ENCODE results near the gene FBXO44.

DNA sequence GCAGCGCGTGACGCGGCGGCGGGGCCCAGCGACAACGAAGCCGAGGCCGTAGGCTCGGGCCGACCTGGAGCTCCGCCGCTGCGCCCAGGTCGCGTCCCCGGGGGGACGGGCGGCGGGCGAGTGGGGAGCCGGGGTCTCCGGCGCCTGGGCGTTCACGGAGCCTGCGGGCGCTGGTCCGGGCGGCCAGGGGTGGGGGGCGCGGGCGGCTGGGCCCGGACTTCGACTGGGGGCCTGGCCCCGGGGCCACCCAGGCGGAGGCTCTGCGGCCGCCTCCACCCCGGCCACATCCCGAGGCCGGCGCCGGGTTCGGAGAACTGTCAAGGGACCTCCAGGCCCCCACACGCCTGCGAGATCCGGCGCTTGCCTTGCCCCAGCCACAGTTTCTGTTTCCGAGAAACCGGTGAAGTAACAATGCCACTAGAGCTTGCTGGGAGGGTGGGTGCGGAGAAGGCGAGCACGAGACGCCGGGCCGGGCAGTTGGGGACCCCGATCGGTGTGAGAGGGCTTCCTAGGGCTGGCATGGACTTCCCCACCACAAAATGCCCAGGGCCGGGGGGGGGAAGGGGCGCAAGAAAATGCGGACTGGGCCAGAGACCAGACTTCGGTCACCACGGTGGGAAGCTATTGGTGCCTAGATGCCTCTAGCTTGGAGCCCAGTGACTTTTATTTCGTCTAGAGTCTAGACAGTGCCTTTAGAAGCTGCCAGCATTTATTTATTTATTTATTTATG, 9.8 kb downstream of the FBXO44 start:
- TF ChIP-seq, protein P1, sequence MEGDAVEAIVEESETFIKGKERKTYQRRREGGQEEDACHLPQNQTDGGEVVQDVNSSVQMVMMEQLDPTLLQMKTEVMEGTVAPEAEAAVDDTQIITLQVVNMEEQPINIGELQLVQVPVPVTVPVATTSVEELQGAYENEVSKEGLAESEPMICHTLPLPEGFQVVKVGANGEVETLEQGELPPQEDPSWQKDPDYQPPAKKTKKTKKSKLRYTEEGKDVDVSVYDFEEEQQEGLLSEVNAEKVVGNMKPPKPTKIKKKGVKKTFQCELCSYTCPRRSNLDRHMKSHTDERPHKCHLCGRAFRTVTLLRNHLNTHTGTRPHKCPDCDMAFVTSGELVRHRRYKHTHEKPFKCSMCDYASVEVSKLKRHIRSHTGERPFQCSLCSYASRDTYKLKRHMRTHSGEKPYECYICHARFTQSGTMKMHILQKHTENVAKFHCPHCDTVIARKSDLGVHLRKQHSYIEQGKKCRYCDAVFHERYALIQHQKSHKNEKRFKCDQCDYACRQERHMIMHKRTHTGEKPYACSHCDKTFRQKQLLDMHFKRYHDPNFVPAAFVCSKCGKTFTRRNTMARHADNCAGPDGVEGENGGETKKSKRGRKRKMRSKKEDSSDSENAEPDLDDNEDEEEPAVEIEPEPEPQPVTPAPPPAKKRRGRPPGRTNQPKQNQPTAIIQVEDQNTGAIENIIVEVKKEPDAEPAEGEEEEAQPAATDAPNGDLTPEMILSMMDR (IDR thresholded peaks at IDR 0.05), result no peak
- TF ChIP-seq POLR2A (IDR thresholded peaks at IDR 0.05), result no peak
